CD14-positive monocyte (primary cell): ENCODE results near the gene FAM13C. TPM values are rescaled to one million over a fixed set of nuclear protein-coding genes. Genes with fewer than 3 reads are reported as not detected.

Experiments
- DNase-seq, 3 donors: peaks; one replicate each; pipeline ENCODE4 v3.0.0-alpha.2; 2011 to 2022
- H2AFZ ChIP-seq: 2 replicates; pipeline ENCODE4 v1.6.0; 2012; ENCODE audit warnings: mild to moderate bottlenecking, low read depth, low read length, inconsistent platforms; ENCODE audit not compliant: insufficient read depth, poor library complexity, severe bottlenecking
- H3K27ac ChIP-seq, 2 donors: 1 replicate in 1 of 2; 2 replicates in 1 of 2; pipeline ENCODE4 v1.5.1; 2012 to 2013; ENCODE audit warnings: low read length in 2 of 2, control low read depth in 1 of 2, inconsistent platforms in 1 of 2, low read depth in 1 of 2, mild to moderate bottlenecking in 1 of 2
- H3K27me3 ChIP-seq, 2 donors: one replicate each; pipeline versions ENCODE4 v1.6.0 to v1.6.1; 2011 to 2013; ENCODE audit warnings: low read length in 2 of 2; ENCODE audit not compliant: control insufficient read depth in 2 of 2, insufficient read depth in 2 of 2
- H3K36me3 ChIP-seq, 2 donors: replicated peaks in 1 of 2; 1 replicate in 1 of 2; 2 replicates in 1 of 2; pipeline versions ENCODE4 v1.5.1 to v1.6.1; 2012 to 2013; ENCODE audit warnings: low read length in 2 of 2, control low read depth in 1 of 2, inconsistent platforms in 1 of 2, mild to moderate bottlenecking in 1 of 2; ENCODE audit not compliant: insufficient read depth in 2 of 2, control insufficient read depth in 1 of 2
- H3K4me1 ChIP-seq, 2 donors: 1 replicate in 1 of 2; 2 replicates in 1 of 2; pipeline versions ENCODE4 v1.5.1 to v1.6.1; 2012 to 2013; ENCODE audit warnings: low read length in 2 of 2, control low read depth in 1 of 2, inconsistent platforms in 1 of 2, mild to moderate bottlenecking in 1 of 2, moderate library complexity in 1 of 2; ENCODE audit not compliant: insufficient read depth in 2 of 2, control insufficient read depth in 1 of 2
- H3K4me2 ChIP-seq: replicated peaks from 2 replicates; pipeline ENCODE3; 2012; ENCODE audit warnings: low read length, moderate library complexity, mild to moderate bottlenecking; ENCODE audit not compliant: poor library complexity, severe bottlenecking; ENCODE audit errors: extremely low read depth
- H3K4me3 ChIP-seq, 3 experiments: fragments of 200-600 bp in 1 of 3; sonication (generic) in 1 of 3; replicated peaks in 1 of 3; 1 replicate in 2 of 3; 2 replicates in 1 of 3; pipeline ENCODE4 v1.5.1; 2011 to 2013; ENCODE audit warnings: low read length in 3 of 3, mild to moderate bottlenecking in 3 of 3, control low read depth in 2 of 3, low read depth in 2 of 3, inconsistent platforms in 1 of 3, moderate library complexity in 1 of 3
- H3K79me2 ChIP-seq: 2 replicates; pipeline ENCODE4 v1.6.0; 2012; ENCODE audit warnings: mild to moderate bottlenecking, control low read depth, inconsistent platforms, low read length, moderate library complexity; ENCODE audit not compliant: insufficient read depth
- H3K9ac ChIP-seq: 2 replicates; pipeline ENCODE4 v1.6.0; 2017; ENCODE audit warnings: low read length, mild to moderate bottlenecking; ENCODE audit not compliant: insufficient read depth, poor library complexity, severe bottlenecking
- H3K9me3 ChIP-seq, 2 donors: replicated peaks in 1 of 2; 1 replicate in 1 of 2; 2 replicates in 1 of 2; pipeline versions ENCODE4 v1.5.1 to v1.6.1; 2012 to 2013; ENCODE audit warnings: low read length in 2 of 2, control low read depth in 1 of 2; ENCODE audit not compliant: control insufficient read depth in 1 of 2, insufficient read depth in 1 of 2
- H4K20me1 ChIP-seq: 2 replicates; pipeline ENCODE4 v1.6.0; 2012; ENCODE audit warnings: mild to moderate bottlenecking, low read length, control low read depth, moderate library complexity; ENCODE audit not compliant: insufficient read depth
- H3K27ac Mint-ChIP-seq, 7 donors: one replicate each; pipeline ENCODE4 v1.8.0; 2020; ENCODE audit warnings: mild to moderate bottlenecking in 7 of 7, mixed read lengths in 7 of 7, moderate library complexity in 6 of 7, inconsistent platforms in 2 of 7
- H3K27me3 Mint-ChIP-seq, 3 donors: one replicate each; pipeline ENCODE4 v1.8.0; 2021 to 2022; ENCODE audit warnings: low read depth in 3 of 3, mild to moderate bottlenecking in 3 of 3, mixed read lengths in 3 of 3, moderate library complexity in 3 of 3, inconsistent platforms in 1 of 3
- H3K36me3 Mint-ChIP-seq, 2 donors: one replicate each; pipeline ENCODE4 v1.8.0; 2020; ENCODE audit warnings: mixed read lengths in 2 of 2, inconsistent platforms in 1 of 2, mild to moderate bottlenecking in 1 of 2
- H3K4me1 Mint-ChIP-seq: one replicate; pipeline ENCODE4 v1.8.0; 2020; ENCODE audit warnings: mild to moderate bottlenecking, mixed read lengths
- H3K4me3 Mint-ChIP-seq, 2 donors: one replicate each; pipeline ENCODE4 v1.8.0; 2020; ENCODE audit warnings: mild to moderate bottlenecking in 2 of 2, mixed read lengths in 2 of 2, moderate library complexity in 1 of 2
- H3K9me3 Mint-ChIP-seq, 7 donors: one replicate each; pipeline ENCODE4 v1.8.0; 2020 to 2022; ENCODE audit warnings: mixed read lengths in 7 of 7, mild to moderate bottlenecking in 6 of 7, moderate library complexity in 6 of 7, inconsistent platforms in 2 of 7
- CTCF ChIP-seq: fragments of 200-600 bp; IDR thresholded peaks from one replicate; pipeline ENCODE4 v1.8.0; 2022; ENCODE audit warnings: antibody characterized with exemption, mild to moderate bottlenecking
- WGBS: methylation state at CpG from one replicate; pipeline ENCODE4 v1.1.5; 2013; ENCODE audit warnings: missing lambda C conversion rate; ENCODE audit not compliant: insufficient coverage; 5-methylcytosine and 5-hydroxymethylcytosine counted together
- intact Hi-C, 2 donors: fragments of 100-400 bp; cut with micrococcal nuclease; formaldehyde crosslinking; loops; one replicate each; pipeline versions ENCODE4 v1.15.0 to v1.15.1; 2023
- polyA plus RNA-seq, 3 donors: library from polyadenylated mRNA; depleted of rRNA in 1 of 3; unstranded in 2 of 3; stranded (reverse) in 1 of 3; fragments of 300-500 nt in 2 of 3; fragments of >200 nt in 1 of 3; fragmentation: Illumina TruSeq in 2 of 3; gene quantifications; 1 replicate in 2 of 3; 2 replicates in 1 of 3; pipeline ENCODE4 v1.2.3, GENCODE V29; 2012 to 2021

Gene FAM13C
- polyA plus RNA-seq, 3 donors: not detected

GRCh38 chr10:59317066-59317465, 45.3 kb downstream of the FAM13C start:
- H3K79me2 ChIP-seq: no peaks in the 10 kb centered on the region
- no peak overlapping the region for H3K27ac ChIP-seq
- no peaks in the 10 kb centered on the region for H3K36me3 ChIP-seq
- Mint-ChIP-seq H3K27me3 (no peaks in the 10 kb centered on the region), H3K4me1 (no peaks in the 10 kb centered on the region), H3K36me3 (no peaks in the 10 kb centered on the region), H3K9me3 (peaks cover 0 to 10% (median 0%) of the 10 kb centered on the region in 7 donors), H3K27ac (no peak overlapping the region), H3K4me3 (no peak overlapping the region)
- H3K4me3 ChIP-seq: no peak overlapping the region
- no CpG with 5 or more reads among the region's 2 CpGs for WGBS
- no peaks in the 10 kb centered on the region for H3K4me1 ChIP-seq
- no peak overlapping the region for H2AFZ ChIP-seq
- no peak overlapping the region for H3K4me2 ChIP-seq
- H3K9me3 ChIP-seq: no peaks in the 10 kb centered on the region
- DNase-seq: no peak
- H3K27me3 ChIP-seq: no peaks in the 10 kb centered on the region
- intact Hi-C loops: no loop called here
- no peaks in the 10 kb centered on the region for H4K20me1 ChIP-seq
- TF ChIP-seq CTCF: no peak
- no peak overlapping the region for H3K9ac ChIP-seq

- Histone ChIP-seq H3K79me2 (no peaks in the 10 kb centered on the region), H4K20me1 (no peaks in the 10 kb centered on the region), H3K27ac (no peak overlapping the region), H3K9me3 (no peaks in the 10 kb centered on the region), H3K4me1 (no peaks in the 10 kb centered on the region), H3K36me3 (no peaks in the 10 kb centered on the region), H3K4me2 (no peak overlapping the region), H3K4me3 (no peak overlapping the region), H3K27me3 (no peaks in the 10 kb centered on the region), H2AFZ (no peak overlapping the region), H3K9ac (no peak overlapping the region)
- peaks cover 0 to 3% (median 0%) of the 10 kb centered on the region in 7 donors for H3K9me3 Mint-ChIP-seq
- no peak overlapping the region for H3K4me3 Mint-ChIP-seq
- intact Hi-C loops: no loop called here
- no peak for TF ChIP-seq CTCF
- no peaks in the 10 kb centered on the region for H3K27me3 Mint-ChIP-seq
- H3K27ac Mint-ChIP-seq: no peak overlapping the region
- no peaks in the 10 kb centered on the region for H3K36me3 Mint-ChIP-seq
- DNase-seq: no peak
- H3K4me1 Mint-ChIP-seq: no peaks in the 10 kb centered on the region
These were observed 46.9 kb downstream of the FAM13C start for GRCh38 chr10:59315465-59315864.
